CD4-positive, alpha-beta T cell treated with Interleukin-17A for 1 hour (primary cell): Measurements from ENCODE around the gene OGFRL1.
A peak's percentile ranks its signal among the peaks of the same experiment; 100 is the strongest.

Experiments
- DNase-seq: peaks from one replicate; pipeline ENCODE4 v3.0.0-alpha.2; 2020

OGFRL1 gene

GRCh38 chr6:71287038-71287437 is 1.6 kb upstream of the OGFRL1 start:
- DNase-seq: peak; percentile 11

- no peak for DNase-seq
These were observed 734 bp upstream of the OGFRL1 start for GRCh38 chr6:71287926-71288227.

- peak; percentile 20 for DNase-seq
These were observed 609 bp downstream of the OGFRL1 start for GRCh38 chr6:71289039-71289801.

- no peak for DNase-seq
These were observed 1.2 kb downstream of the OGFRL1 start for GRCh38 chr6:71289802-71290175.

DNA sequence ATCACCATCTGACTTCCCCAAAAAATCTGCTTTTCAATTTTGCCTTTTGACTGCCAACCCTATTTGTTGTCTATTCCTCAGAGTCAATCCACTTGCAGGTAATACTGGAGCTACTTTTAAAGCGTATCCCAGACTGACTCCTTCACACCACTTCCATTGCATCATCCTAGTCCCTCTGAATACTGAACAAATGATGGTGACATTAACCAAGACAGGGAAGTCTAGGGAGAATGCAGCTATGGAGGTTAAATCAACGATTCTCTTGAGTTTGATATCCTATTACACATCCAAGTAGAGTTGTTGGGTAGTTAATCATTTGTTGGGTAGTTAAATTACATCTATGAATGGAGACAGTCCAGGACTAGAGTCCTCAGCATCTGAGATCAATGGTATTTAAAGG is 2.0 kb downstream of the OGFRL1 start:
- no peak for DNase-seq

GRCh38 chr6:71292001-71292400 is 3.4 kb downstream of the OGFRL1 start:
- no peak for DNase-seq

GRCh38 chr6:71294121-71294523 is 5.5 kb downstream of the OGFRL1 start:
- DNase-seq: no peak

DNA sequence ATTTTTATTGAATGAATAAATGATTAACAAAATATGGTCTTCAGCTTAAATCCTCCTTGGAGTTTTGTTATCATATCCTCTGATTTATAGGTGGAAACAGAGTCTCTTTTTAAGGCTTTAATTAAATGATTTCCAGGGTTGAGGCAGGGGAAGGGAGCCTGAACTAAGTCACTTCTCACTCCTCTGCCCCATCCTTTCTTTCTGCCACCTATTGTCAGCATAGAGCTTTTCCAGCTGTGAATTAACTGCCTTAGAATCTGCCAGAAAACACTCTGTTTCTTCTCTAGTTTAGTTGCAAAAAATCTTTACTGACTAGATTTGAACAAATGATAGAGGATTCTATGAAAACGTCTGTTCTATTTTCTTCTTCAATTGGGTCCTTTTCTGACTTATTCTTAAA is 9.8 kb downstream of the OGFRL1 start:
- no peak for DNase-seq

DNA sequence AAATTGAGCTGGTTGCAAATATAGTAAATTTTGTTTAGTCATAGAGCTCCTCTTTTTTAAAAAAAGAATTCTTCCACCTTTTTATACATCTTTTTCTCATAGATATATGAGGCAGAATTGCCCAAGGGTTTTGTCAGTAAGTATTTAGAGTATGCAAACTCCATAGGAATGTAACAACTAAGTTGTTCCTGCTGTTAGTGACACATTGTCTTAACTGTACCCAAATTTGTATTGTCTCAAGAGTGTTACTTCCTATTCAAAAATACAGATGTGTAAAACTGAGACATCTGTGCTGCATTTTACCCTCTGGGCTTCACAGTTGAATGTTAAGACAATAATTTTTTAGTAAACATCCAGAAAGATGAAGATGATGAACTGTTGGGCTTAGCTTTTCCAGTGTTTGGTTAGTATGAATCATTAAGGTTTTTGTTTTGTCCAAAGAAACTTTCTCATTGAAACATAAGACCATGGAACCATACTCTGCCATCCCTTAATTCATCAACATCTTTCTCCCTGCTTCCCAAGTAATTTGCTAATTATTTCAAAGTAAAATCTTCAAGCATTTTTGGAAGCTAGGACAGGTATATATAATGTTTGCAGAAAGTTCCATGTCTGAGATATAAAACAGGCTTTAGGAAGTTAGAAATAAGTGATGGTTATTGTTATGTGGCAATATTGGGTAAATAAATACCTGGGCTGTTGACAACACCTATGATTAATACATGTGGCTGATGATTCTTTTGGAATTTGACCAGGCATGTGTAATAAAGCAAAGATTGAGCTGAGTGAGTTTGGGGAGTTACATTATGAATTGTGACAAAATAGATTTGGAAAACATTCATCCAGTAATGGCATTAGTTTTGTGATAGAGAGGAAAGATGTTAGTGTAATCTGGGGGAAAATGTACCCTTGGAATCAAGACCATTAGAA is 11.2 kb downstream of the OGFRL1 start:
- DNase-seq: no peak

DNA sequence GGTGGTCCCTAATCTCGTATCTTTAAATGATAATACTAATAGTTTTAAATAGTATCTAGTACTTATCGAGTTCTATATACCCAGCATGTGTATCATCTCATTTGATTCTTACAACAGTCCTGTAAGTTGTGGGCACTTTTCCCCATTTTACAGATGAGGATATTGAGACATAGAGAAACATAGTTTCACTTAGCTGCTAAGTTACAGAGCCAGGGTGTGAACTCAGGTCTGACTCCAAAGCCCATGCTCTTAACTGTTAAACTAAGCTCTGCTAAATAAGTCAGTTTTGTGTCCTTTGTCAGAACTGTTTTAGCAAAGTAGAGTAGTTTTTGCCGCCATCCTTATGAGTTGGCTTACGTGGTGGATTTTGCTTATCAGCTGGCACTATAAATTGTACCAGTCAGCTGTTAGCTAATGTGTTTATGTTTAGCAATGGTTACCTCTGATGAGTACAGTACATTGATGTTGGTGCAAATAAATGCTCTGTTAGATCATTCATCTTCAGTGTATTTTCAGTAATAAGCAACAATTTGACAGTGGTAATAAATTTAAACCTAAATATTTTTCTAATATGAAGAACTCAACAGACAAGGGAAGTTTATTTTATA is 12.1 kb downstream of the OGFRL1 start:
- no peak for DNase-seq

DNA sequence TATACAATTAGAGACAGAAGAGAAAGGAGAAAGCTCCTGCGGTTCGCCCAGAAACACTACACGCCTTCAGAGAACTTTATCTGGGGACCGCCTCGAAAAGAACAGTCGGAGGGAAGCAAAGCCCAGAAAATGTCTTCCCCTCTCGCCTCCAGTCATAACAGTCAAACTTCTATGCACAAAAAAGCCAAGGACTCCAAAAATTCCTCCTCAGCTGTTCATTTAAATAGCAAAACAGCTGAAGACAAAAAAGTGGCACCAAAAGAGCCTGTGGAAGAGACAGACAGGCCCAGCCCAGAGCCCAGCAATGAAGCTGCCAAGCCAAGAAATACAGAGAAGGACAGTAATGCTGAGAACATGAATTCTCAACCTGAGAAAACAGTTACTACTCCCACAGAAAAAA is 12.9 kb downstream of the OGFRL1 start:
- DNase-seq: no peak

DNA sequence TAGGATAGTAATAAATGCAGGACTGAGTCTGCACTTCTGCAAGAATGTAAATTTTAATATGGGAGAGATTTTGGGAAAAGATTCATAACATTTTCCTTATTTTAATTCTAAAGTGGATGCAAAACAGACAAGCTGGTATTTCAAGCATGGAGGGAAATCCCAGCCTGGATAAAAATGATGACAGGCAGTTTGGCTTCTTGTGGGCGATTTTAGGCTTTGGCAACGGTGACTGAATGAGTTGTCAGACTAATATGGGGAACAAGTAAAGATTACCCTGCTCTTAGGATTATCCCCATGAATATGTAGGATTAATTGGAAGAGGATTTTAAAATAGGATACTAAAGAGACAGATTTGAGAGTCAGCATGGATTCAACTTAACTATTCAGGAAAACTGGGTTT is 21.0 kb downstream of the OGFRL1 start:
- DNase-seq: no peak

DNA sequence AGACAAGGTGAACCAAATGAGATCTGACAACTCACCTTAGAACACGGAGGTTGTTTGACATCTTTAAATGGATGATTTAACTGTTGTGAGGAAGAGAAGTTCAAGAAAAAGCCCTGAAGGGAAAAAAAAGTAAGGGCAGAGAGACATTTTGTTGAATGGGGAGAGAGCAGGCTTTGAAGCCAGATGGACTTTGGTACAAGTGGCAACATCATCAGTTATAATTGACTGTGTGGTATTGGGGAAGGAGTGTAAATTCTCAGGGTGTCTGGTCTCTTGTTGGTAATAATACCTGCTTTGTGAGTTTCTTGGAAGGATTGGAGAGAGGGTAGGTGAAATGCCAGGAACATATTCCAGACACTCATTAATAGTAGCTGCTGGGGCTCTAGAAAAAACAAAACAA is 21.6 kb downstream of the OGFRL1 start:
- DNase-seq: no peak

DNA sequence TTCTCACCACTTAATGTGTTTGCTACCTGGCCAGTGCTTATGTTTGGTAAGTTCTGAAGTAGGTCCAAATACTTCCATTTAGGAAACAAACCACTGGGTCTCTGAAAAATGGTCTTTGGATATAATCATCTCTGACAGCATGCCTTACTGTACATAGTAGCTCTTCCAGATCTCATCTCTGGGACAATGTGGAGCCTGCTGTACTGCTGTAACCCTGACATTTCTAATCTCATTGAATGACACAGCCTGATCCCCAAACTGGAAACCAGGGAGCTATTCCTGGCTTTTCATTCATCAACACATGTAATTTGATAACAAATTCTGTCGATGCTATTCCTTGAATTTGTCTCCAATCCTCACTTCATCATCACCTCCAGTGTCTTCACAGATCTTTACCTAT is 23.5 kb downstream of the OGFRL1 start:
- DNase-seq: no peak

DNA sequence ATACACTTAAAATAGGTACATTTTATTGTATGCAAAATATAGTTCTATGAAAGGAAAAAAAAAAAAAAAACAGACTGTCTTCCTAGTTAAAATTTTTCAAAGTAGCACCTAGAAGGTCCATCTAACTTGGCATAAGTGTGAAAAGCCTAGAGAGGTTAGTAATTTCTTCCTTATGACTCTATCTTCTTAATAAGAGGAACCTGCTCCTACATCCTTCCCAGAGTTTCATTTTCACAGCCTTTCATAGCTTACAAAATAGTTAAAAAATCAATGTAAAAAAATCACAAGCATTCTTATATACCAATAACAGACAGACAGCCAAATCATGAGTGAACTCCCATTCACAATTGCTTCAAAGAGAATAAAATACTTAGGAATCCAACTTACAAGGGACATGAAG is 28.8 kb downstream of the OGFRL1 start:
- DNase-seq: no peak

- DNase-seq: no peak
These were observed 31.4 kb downstream of the OGFRL1 start for GRCh38 chr6:71320041-71320440.

DNA sequence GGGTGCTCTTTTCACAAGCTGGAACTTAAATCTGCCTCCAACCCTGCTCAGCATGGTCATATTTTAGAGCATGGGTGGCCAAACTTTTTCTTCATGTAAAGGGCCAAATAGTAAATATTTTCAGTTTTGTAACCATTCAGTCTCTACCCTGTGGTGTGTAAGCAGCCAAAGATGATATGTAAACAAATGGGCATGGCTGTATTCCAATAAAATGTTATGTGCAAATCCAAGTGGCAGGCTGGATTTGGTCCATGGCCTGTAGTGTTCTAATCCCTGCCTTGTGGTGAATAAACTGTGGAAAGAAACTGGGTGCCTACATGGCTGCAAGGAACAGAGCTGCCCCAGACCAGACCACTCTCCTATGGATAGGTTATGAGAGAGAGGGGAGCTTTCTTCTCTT is 32.7 kb downstream of the OGFRL1 start:
- no peak for DNase-seq

DNA sequence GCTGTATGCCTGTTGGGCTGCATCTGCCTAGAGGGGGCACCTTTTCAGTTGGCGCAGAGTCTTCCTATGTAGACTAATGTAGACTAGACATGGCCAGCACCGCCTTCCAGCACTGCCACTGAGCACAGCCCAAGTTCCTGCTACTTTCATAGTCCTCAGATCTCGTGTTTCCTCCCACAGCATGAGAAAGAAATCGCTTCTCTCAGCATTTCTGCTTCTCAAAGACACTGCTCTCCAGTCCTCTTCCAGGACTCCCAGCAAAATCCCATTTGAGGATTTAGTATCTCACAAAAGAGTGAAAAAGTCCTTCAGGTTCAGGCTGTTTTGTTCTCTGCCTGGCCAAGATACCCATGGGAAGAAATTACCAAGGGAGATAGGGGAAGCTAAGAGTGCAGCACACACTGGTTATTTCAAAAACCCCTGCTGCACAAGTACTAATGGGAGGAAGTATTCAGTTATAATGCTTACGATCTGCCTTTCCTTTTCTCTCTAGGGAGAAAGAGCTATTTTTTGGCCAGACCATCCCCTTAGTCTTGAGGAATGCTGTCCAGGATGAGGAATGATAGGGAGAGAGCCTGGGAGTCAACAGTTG is 35.7 kb downstream of the OGFRL1 start:
- DNase-seq: no peak

DNA sequence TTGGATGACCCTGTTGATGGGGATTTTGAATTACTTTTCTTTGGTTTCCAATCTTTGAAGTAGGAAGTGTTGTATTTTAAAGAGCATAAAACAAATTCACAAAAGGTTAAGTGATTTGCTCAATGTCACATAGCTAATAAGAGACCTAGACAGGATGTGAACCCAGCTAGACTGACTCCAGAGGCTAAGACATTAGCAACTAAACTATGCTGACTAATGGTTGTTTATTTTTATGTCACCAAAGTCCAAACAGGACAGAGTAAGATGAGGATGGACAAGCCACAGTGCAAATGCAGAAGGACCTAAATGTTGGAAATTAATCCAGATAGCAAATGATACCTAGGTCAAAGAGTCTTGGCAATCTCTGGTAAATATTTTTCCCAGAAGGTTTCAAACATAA is 38.0 kb downstream of the OGFRL1 start:
- DNase-seq: no peak

GRCh38 chr6:71330501-71330900 is 41.9 kb downstream of the OGFRL1 start:
- no peak for DNase-seq

GRCh38 chr6:71332012-71332411 is 43.4 kb downstream of the OGFRL1 start:
- DNase-seq: no peak

- DNase-seq: no peak
These were observed 44.4 kb downstream of the OGFRL1 start for GRCh38 chr6:71333050-71333449.

DNA sequence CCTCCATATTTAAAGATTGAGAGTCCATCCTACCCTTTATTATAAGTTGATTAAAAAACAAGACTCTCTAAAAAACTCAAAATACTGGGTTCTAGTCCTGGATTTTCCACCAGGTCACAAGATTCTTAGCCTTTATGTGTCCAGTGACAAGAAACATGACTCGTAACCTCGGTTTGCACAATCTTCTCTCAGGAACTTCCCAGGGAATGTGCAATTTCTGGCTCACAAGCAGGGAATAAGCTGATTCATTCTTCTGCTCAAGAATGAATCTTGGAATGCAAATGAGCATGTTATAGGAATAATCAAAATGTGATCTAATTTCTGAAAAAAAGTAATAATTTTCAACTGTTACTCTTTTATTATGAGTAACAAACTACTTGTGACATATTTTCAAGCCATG is 45.1 kb downstream of the OGFRL1 start:
- no peak for DNase-seq

- DNase-seq: peak; percentile 3
These were observed 46.2 kb downstream of the OGFRL1 start for GRCh38 chr6:71334768-71335167.
